GM21515 (cell line): ENCODE measurements around the gene ARSJ.

Source experiments
- ATAC-seq: cut with Tn5 transposase; IDR thresholded peaks from one replicate; pipeline ENCODE4 v1.9.1; 2021; ENCODE audit not compliant: unreplicated experiment

The ARSJ gene

GRCh38 chr4:113990886-113991285, 11.4 kb upstream of the ARSJ start:
- no peak for ATAC-seq

GRCh38 chr4:113987382-113987941, 8.0 kb upstream of the ARSJ start:
- no peak for ATAC-seq

- no peak for ATAC-seq
These were observed 2.7 kb upstream of the ARSJ start for GRCh38 chr4:113982181-113982580.

GRCh38 chr4:113981591-113981990, 2.1 kb upstream of the ARSJ start:
- ATAC-seq: no peak

GRCh38 chr4:113979905-113980615, 613 bp upstream of the ARSJ start:
- ATAC-seq: no peak

GRCh38 chr4:113978561-113979147, 793 bp downstream of the ARSJ start:
- no peak for ATAC-seq

GRCh38 chr4:113978105-113978504, 1.3 kb downstream of the ARSJ start:
- ATAC-seq: no peak

- no peak for ATAC-seq
These were observed 2.0 kb downstream of the ARSJ start for GRCh38 chr4:113977526-113977855.

- ATAC-seq: no peak
These were observed 2.5 kb downstream of the ARSJ start for GRCh38 chr4:113976741-113977525.

- no peak for ATAC-seq
These were observed 3.9 kb downstream of the ARSJ start for GRCh38 chr4:113975578-113975977.

GRCh38 chr4:113974467-113974866, 5.0 kb downstream of the ARSJ start:
- no peak for ATAC-seq

GRCh38 chr4:113973345-113973744, 6.1 kb downstream of the ARSJ start:
- no peak for ATAC-seq

GRCh38 chr4:113972781-113973180, 6.7 kb downstream of the ARSJ start:
- ATAC-seq: no peak

GRCh38 chr4:113971706-113972360, 7.6 kb downstream of the ARSJ start:
- no peak for ATAC-seq

- no peak for ATAC-seq
These were observed 9.6 kb downstream of the ARSJ start for GRCh38 chr4:113969709-113970334.

GRCh38 chr4:113968473-113968872, 11.0 kb downstream of the ARSJ start:
- ATAC-seq: no peak

GRCh38 chr4:113967687-113968086, 11.8 kb downstream of the ARSJ start:
- no peak for ATAC-seq

GRCh38 chr4:113962719-113963265, 16.7 kb downstream of the ARSJ start:
- ATAC-seq: no peak

GRCh38 chr4:113962016-113962347, 17.5 kb downstream of the ARSJ start:
- no peak for ATAC-seq

GRCh38 chr4:113960684-113961321, 18.6 kb downstream of the ARSJ start:
- no peak for ATAC-seq
